PC-3 (cell line): ENCODE measurements around the gene YTHDF1. TPM values are rescaled to one million over a fixed set of nuclear protein-coding genes. Genes with fewer than 3 reads are reported as not detected.

Experiments used
- ATAC-seq: fragments of 200-7000 bp; cut with Tn5 transposase; 2 replicates; pipeline ENCODE4 v1.9.1; 2020; ENCODE audit warnings: mild to moderate bottlenecking, moderate library complexity
- BruUV-seq: library from RNA; stranded (reverse); fragments of 400-500 nt; replicated peaks from 2 replicates; lab custom pipeline; 2021; lab: Mats Ljungman, UMichigan
- CTCF ChIA-PET: fragments of 300-600 bp; sonication (Branson Sonifier 250); formaldehyde crosslinking; loops from one replicate; lab custom pipeline; 2022; ENCODE audit warnings: antibody characterized with exemption; lab: Charles Lee
- POLR2A ChIA-PET: fragments of 300-600 bp; sonication (Branson Sonifier 250); formaldehyde crosslinking; loops from one replicate; lab custom pipeline; 2022; ENCODE audit warnings: antibody characterized with exemption; ENCODE audit not compliant: unreplicated experiment; lab: Charles Lee
- DNase-seq: peaks from one replicate; pipeline ENCODE4 v3.0.0-alpha.2; 2015
- H2AFZ ChIP-seq: fragments of 300-600 bp; sonication (generic); 2 replicates; pipeline ENCODE4 v1.6.0; 2016; ENCODE audit warnings: antibody characterized with exemption, low read length
- H3F3A ChIP-seq: fragments of 300-600 bp; sonication (generic); one replicate; pipeline ENCODE4 v1.6.0; 2017; ENCODE audit warnings: antibody characterized with exemption, low read length, control low read depth, mild to moderate bottlenecking; ENCODE audit not compliant: unreplicated experiment
- H3K27ac ChIP-seq: fragments of 300-600 bp; sonication (generic); 2 replicates; pipeline ENCODE4 v1.5.1; 2016; ENCODE audit warnings: mild to moderate bottlenecking, low read length
- H3K27me3 ChIP-seq: fragments of 300-600 bp; sonication (generic); 2 replicates; pipeline ENCODE4 v1.6.1; 2016; ENCODE audit warnings: low read length, mixed read lengths
- H3K36me3 ChIP-seq: fragments of 300-600 bp; sonication (generic); 2 replicates; pipeline ENCODE4 v1.6.1; 2016; ENCODE audit warnings: low read depth, mixed run types, low read length, mixed read lengths
- H3K4me1 ChIP-seq: fragments of 300-600 bp; sonication (generic); 2 replicates; pipeline ENCODE4 v1.5.1; 2016; ENCODE audit warnings: low read length; ENCODE audit not compliant: insufficient read depth
- H3K4me2 ChIP-seq: fragments of 300-600 bp; sonication (generic); 2 replicates; pipeline ENCODE4 v1.6.0; 2016; ENCODE audit warnings: low read length
- H3K4me3 ChIP-seq: fragments of 300-600 bp; sonication (generic); 2 replicates; pipeline ENCODE4 v1.5.1; 2016; ENCODE audit warnings: mild to moderate bottlenecking, low read length, mixed read lengths
- H3K79me2 ChIP-seq: fragments of 300-600 bp; sonication (generic); 2 replicates; pipeline ENCODE4 v1.6.1; 2017; ENCODE audit warnings: low read length, mixed read lengths
- H3K9ac ChIP-seq: fragments of 300-600 bp; sonication (generic); 2 replicates; pipeline ENCODE4 v1.6.0; 2016; ENCODE audit warnings: mild to moderate bottlenecking, low read length
- H3K9me2 ChIP-seq: fragments of 300-600 bp; sonication (generic); replicated peaks from 2 replicates; pipeline ENCODE4 v1.6.1; 2016; ENCODE audit warnings: mixed run types, low read length, mixed read lengths
- H3K9me3 ChIP-seq: fragments of 300-600 bp; sonication (generic); 2 replicates; pipeline ENCODE4 v1.6.1; 2016; ENCODE audit warnings: low read length, mixed read lengths
- H4K20me1 ChIP-seq: fragments of 300-600 bp; sonication (generic); 2 replicates; pipeline ENCODE4 v1.6.1; 2016; ENCODE audit warnings: low read length, mixed read lengths
- CTCF ChIP-seq: fragments of 300-600 bp; sonication (generic); conservative IDR thresholded peaks from 2 replicates; pipeline ENCODE4 v1.5.1; 2017; ENCODE audit warnings: antibody characterized with exemption, low read depth, mild to moderate bottlenecking, low read length
- EZH2 ChIP-seq: fragments of 300-600 bp; sonication (generic); IDR thresholded peaks from one replicate; pipeline ENCODE4 v1.6.1; 2017; ENCODE audit warnings: antibody characterized with exemption, mild to moderate bottlenecking, low read length; ENCODE audit not compliant: unreplicated experiment
- EZH2phosphoT487 ChIP-seq: fragments of 300-600 bp; sonication (generic); IDR thresholded peaks from 2 replicates; pipeline ENCODE4 v1.6.1; 2018; ENCODE audit warnings: mild to moderate bottlenecking, antibody characterized with exemption, low read length, borderline replicate concordance
- intact Hi-C: fragments of 100-400 bp; cut with micrococcal nuclease; formaldehyde crosslinking; loops from 2 replicates; pipeline ENCODE4 v1.9.0; 2023
- total RNA-seq: library from RNA; depleted of rRNA; stranded (reverse); fragments of >200 nt; gene quantifications from 2 replicates; pipeline ENCODE4 v1.2.3, GENCODE V29; 2014

The YTHDF1 gene
- total RNA-seq, 1 experiment from 2014 or later = 30.0 TPM

GRCh38 chr20:63243604-63244247 is 27.8 kb upstream of the YTHDF1 start:
- CTCF ChIA-PET = no interaction called here

GRCh38 chr20:63242736-63243135 is 26.8 kb upstream of the YTHDF1 start:
- no peaks in the 10 kb centered on the region for H4K20me1 ChIP-seq
- 0 out of 2 replicates have a peak, but pooled peaks cover 6% of the 10 kb centered on the region for H3K4me1 ChIP-seq
- TF ChIP-seq EZH2 (no peak), CTCF (no peak), EZH2phosphoT487 (no peak)
- no peak overlapping the region for H3K4me3 ChIP-seq
- peaks cover 11% of the 10 kb centered on the region for H3K27me3 ChIP-seq
- H3K4me2 ChIP-seq = no peak overlapping the region
- no peak for ATAC-seq
- BruUV-seq = no TSS peak
- CTCF ChIA-PET = no interaction called here
- intact Hi-C loops = no loop called here
- POLR2A ChIA-PET = no interaction called here
- no peaks in the 10 kb centered on the region for H3K79me2 ChIP-seq
- no peaks in the 10 kb centered on the region for H3F3A ChIP-seq
- no peaks in the 10 kb centered on the region for H3K9me2 ChIP-seq
- H2AFZ ChIP-seq = no peak overlapping the region
- no peak overlapping the region for H3K9ac ChIP-seq
- no peak for DNase-seq
- no peaks in the 10 kb centered on the region for H3K36me3 ChIP-seq
- no peak overlapping the region for H3K27ac ChIP-seq
- H3K9me3 ChIP-seq = no peaks in the 10 kb centered on the region

More at GRCh38 chr20:63243604-63244247, 27.8 kb upstream of the YTHDF1 start:
- BruUV-seq = no TSS peak
- H3K9ac ChIP-seq = no peak overlapping the region
- H3F3A ChIP-seq = no peaks in the 10 kb centered on the region
- no peak overlapping the region for H2AFZ ChIP-seq
- H3K9me3 ChIP-seq = no peaks in the 10 kb centered on the region
- no peaks in the 10 kb centered on the region for H4K20me1 ChIP-seq
- H3K36me3 ChIP-seq = no peaks in the 10 kb centered on the region
- no peak overlapping the region for H3K27ac ChIP-seq
- DNase-seq = no peak
- POLR2A ChIA-PET = no interaction called here
- no peak overlapping the region for H3K4me2 ChIP-seq
- no peak for ATAC-seq
- peaks cover 21% of the 10 kb centered on the region for H3K27me3 ChIP-seq
- TF ChIP-seq EZH2 = no peak
- no peak for TF ChIP-seq CTCF
- no peak for TF ChIP-seq EZH2phosphoT487
- H3K4me1 ChIP-seq = 0 out of 2 replicates have a peak, but pooled peaks cover 7% of the 10 kb centered on the region
- H3K79me2 ChIP-seq = no peaks in the 10 kb centered on the region
- no peaks in the 10 kb centered on the region for H3K9me2 ChIP-seq
- intact Hi-C loops = no loop called here
- H3K4me3 ChIP-seq = no peak overlapping the region

- Histone ChIP-seq H3K27me3 (no peaks in the 10 kb centered on the region), H4K20me1 (no peaks in the 10 kb centered on the region), H3K9me2 (no peaks in the 10 kb centered on the region), H3K4me3 (no peak overlapping the region), H2AFZ (no peak overlapping the region), H3K9me3 (no peaks in the 10 kb centered on the region), H3K9ac (no peak overlapping the region), H3F3A (no peaks in the 10 kb centered on the region), H3K4me1 (no peaks in the 10 kb centered on the region), H3K36me3 (no peaks in the 10 kb centered on the region), H3K27ac (no peak overlapping the region), H3K79me2 (no peaks in the 10 kb centered on the region), H3K4me2 (no peak overlapping the region)
- ATAC-seq (no peak), DNase-seq (no peak)
- ChIA-PET POLR2A (no interaction called here), CTCF (no interaction called here)
- no TSS peak for BruUV-seq
- intact Hi-C loops = no loop called here
- no peak for TF ChIP-seq CTCF
- TF ChIP-seq EZH2 = no peak
- no peak for TF ChIP-seq EZH2phosphoT487
Observed at GRCh38 chr20:63241272-63241671, 25.3 kb upstream of the YTHDF1 start.
